H1 (cell line): ENCODE results near the gene LPP. TPM values are rescaled to one million over a fixed set of nuclear protein-coding genes. Genes with fewer than 3 reads are reported as not detected.

Experiments used
- CTCF ChIA-PET: fragments of 300-600 bp; sonication (Branson Sonifier 250); formaldehyde crosslinking; loops from one replicate; lab custom pipeline; 2021; ENCODE audit not compliant: partially characterized antibody; lab: Charles Lee
- POLR2A ChIA-PET: fragments of 300-600 bp; sonication (Branson Sonifier 250); formaldehyde crosslinking; loops from one replicate; lab custom pipeline; 2021; ENCODE audit warnings: inconsistent platforms; ENCODE audit not compliant: partially characterized antibody; lab: Charles Lee
- DNase-seq, 2 experiments: peaks; one replicate each; pipeline versions ENCODE4 v3.0.0 to v3.0.0-alpha.2; 2010 to 2022; ENCODE audit warnings: low spot score in 2 of 2, low read depth in 1 of 2, mixed read lengths in 1 of 2
- FAIRE-seq: peaks from 2 replicates; lab custom pipeline; 2011; peaks lifted over from hg19 to GRCh38; lab: Jason Lieb, UNC
- H2AFZ ChIP-seq: 2 replicates; pipeline ENCODE4 v1.8.1; 2012; ENCODE audit warnings: low read length, inconsistent platforms
- H2AK5ac ChIP-seq: 2 replicates; pipeline ENCODE4 v1.6.1; 2013; ENCODE audit warnings: low read depth, low read length
- H2BK120ac ChIP-seq: replicated peaks from 2 replicates; pipeline ENCODE3; 2013; ENCODE audit warnings: low read depth, low read length, inconsistent platforms
- H2BK12ac ChIP-seq: 2 replicates; pipeline ENCODE4 v1.6.1; 2013; ENCODE audit warnings: low read depth, low read length
- H2BK15ac ChIP-seq: 2 replicates; pipeline ENCODE4 v1.6.1; 2013; ENCODE audit warnings: low read length
- H2BK20ac ChIP-seq: 2 replicates; pipeline ENCODE4 v1.6.1; 2013; ENCODE audit warnings: low read length
- H2BK5ac ChIP-seq: 2 replicates; pipeline ENCODE4 v1.6.1; 2013; ENCODE audit warnings: low read depth, low read length
- H3K14ac ChIP-seq: 2 replicates; pipeline ENCODE4 v1.6.1; 2013; ENCODE audit warnings: inconsistent platforms; ENCODE audit not compliant: insufficient read length
- H3K18ac ChIP-seq: 2 replicates; pipeline ENCODE4 v1.6.1; 2013; ENCODE audit warnings: low read length; ENCODE audit errors: extremely low read depth
- H3K23ac ChIP-seq: 2 replicates; pipeline ENCODE4 v1.6.1; 2013; ENCODE audit warnings: inconsistent platforms; ENCODE audit not compliant: insufficient read length
- H3K23me2 ChIP-seq: 2 replicates; pipeline ENCODE4 v1.6.1; 2013; ENCODE audit warnings: low read depth, low read length
- H3K27ac ChIP-seq: 2 replicates; pipeline ENCODE4 v1.6.1; 2011; ENCODE audit warnings: low read depth, low read length, inconsistent platforms
- H3K27me3 ChIP-seq, 4 experiments: replicated peaks in 1 of 4; 1 replicate in 1 of 4; 2 replicates in 3 of 4; pipeline versions ENCODE4 v1.6.1 to v1.8.1; 2011 to 2013; ENCODE audit warnings: low read length in 3 of 4, mild to moderate bottlenecking in 3 of 4, inconsistent platforms in 2 of 4, mixed read lengths in 2 of 4, moderate library complexity in 1 of 4; ENCODE audit not compliant: control insufficient read depth in 3 of 4, insufficient read depth in 3 of 4; ENCODE audit errors: extremely low read depth in 1 of 4
- H3K36me3 ChIP-seq, 4 experiments: 2 replicates each; pipeline versions ENCODE4 v1.6.1 to v1.8.1; 2011 to 2013; ENCODE audit warnings: mild to moderate bottlenecking in 4 of 4, low read length in 3 of 4, moderate library complexity in 2 of 4, control low read depth in 1 of 4, inconsistent platforms in 1 of 4; ENCODE audit not compliant: insufficient read depth in 4 of 4, control insufficient read depth in 2 of 4
- H3K4ac ChIP-seq: replicated peaks from 2 replicates; pipeline ENCODE3; 2013; ENCODE audit warnings: low read length, low read depth, mixed read lengths, inconsistent platforms; ENCODE audit not compliant: insufficient read length
- H3K4me1 ChIP-seq, 4 experiments: replicated peaks in 1 of 4; 1 replicate in 1 of 4; 2 replicates in 3 of 4; pipeline versions ENCODE4 v1.6.1 to v1.8.1; 2011 to 2013; ENCODE audit warnings: low read length in 3 of 4, inconsistent platforms in 2 of 4, mixed read lengths in 1 of 4; ENCODE audit not compliant: insufficient read depth in 4 of 4, control insufficient read depth in 3 of 4
- H3K4me2 ChIP-seq, 2 experiments: 2 replicates each; pipeline versions ENCODE4 v1.6.1 to v1.8.1; 2011 to 2013; ENCODE audit warnings: low read depth in 2 of 2, low read length in 2 of 2, control low read depth in 1 of 2, inconsistent platforms in 1 of 2, mild to moderate bottlenecking in 1 of 2; ENCODE audit not compliant: insufficient read depth in 1 of 2
- H3K4me3 ChIP-seq, 4 experiments: fragments of 200-600, 300-600 bp in 1 of 4; sonication (generic), shearing (Covaris generic), sonication (Bioruptor Twin) in 1 of 4; 2 replicates each; pipeline versions ENCODE4 v1.5.1 to v1.8.1; 2011 to 2016; ENCODE audit warnings: low read length in 4 of 4, low read depth in 3 of 4, control low read depth in 2 of 4, inconsistent platforms in 2 of 4, mild to moderate bottlenecking in 2 of 4, mixed read lengths in 1 of 4, moderate library complexity in 1 of 4; ENCODE audit not compliant: insufficient read depth in 2 of 4; ENCODE audit errors: extremely low read depth in 1 of 4
- H3K56ac ChIP-seq: replicated peaks from 2 replicates; pipeline ENCODE3; 2013; ENCODE audit warnings: low read depth, mild to moderate bottlenecking, mixed read lengths, low read length, inconsistent platforms; ENCODE audit not compliant: insufficient read length
- H3K79me1 ChIP-seq: 2 replicates; pipeline ENCODE4 v1.6.1; 2013; ENCODE audit warnings: low read depth, low read length, control low read depth
- H3K79me2 ChIP-seq, 2 experiments: 2 replicates each; pipeline versions ENCODE4 v1.6.1 to v1.8.1; 2012 to 2013; ENCODE audit warnings: low read length in 2 of 2, mild to moderate bottlenecking in 2 of 2, inconsistent platforms in 1 of 2; ENCODE audit not compliant: insufficient read depth in 2 of 2, control insufficient read depth in 1 of 2
- H3K9ac ChIP-seq, 4 experiments: replicated peaks in 1 of 4; 1 replicate in 1 of 4; 2 replicates in 3 of 4; pipeline versions ENCODE4 v1.6.1 to v1.8.1; 2011 to 2013; ENCODE audit warnings: low read depth in 3 of 4, low read length in 3 of 4, control low read depth in 2 of 4, mild to moderate bottlenecking in 2 of 4, moderate library complexity in 2 of 4, inconsistent platforms in 1 of 4; ENCODE audit errors: extremely low read depth in 1 of 4
- H3K9me3 ChIP-seq, 2 experiments: 2 replicates each; pipeline versions ENCODE4 v1.6.1 to v1.8.1; 2012 to 2013; ENCODE audit warnings: mild to moderate bottlenecking in 2 of 2, moderate library complexity in 2 of 2, control low read depth in 1 of 2, inconsistent platforms in 1 of 2, low read depth in 1 of 2, low read length in 1 of 2, mixed read lengths in 1 of 2; ENCODE audit not compliant: insufficient read depth in 2 of 2
- H4K20me1 ChIP-seq, 2 experiments: replicated peaks in 1 of 2; 2 replicates each; pipeline versions ENCODE3 to v1.8.1; 2011 to 2013; ENCODE audit warnings: inconsistent platforms in 2 of 2, low read length in 2 of 2, mild to moderate bottlenecking in 1 of 2; ENCODE audit not compliant: insufficient read depth in 2 of 2, control insufficient read depth in 1 of 2
- H4K5ac ChIP-seq: 2 replicates; pipeline ENCODE4 v1.6.1; 2013; ENCODE audit warnings: low read length, low read depth, mixed read lengths, inconsistent platforms; ENCODE audit not compliant: insufficient read length
- H4K8ac ChIP-seq: 2 replicates; pipeline ENCODE4 v1.8.0; 2013; ENCODE audit warnings: mild to moderate bottlenecking, moderate library complexity, low read length, inconsistent platforms; ENCODE audit not compliant: insufficient read depth; ENCODE audit errors: extremely low read depth
- H4K91ac ChIP-seq: replicated peaks from 2 replicates; pipeline ENCODE3; 2013; ENCODE audit warnings: low read length, mixed read lengths, inconsistent platforms; ENCODE audit not compliant: insufficient read length
- RAD21 ChIP-seq, 2 experiments: IDR thresholded peaks in 1 of 2; conservative IDR thresholded peaks in 1 of 2; 2 replicates each; pipeline ENCODE4 v1.6.1; 2011; ENCODE audit warnings: low read depth in 2 of 2, low read length in 2 of 2, improper control_type of control experiment in 1 of 2, inconsistent platforms in 1 of 2, mild to moderate bottlenecking in 1 of 2, moderate library complexity in 1 of 2
- WGBS, 2 experiments: shearing (Covaris generic) in 1 of 2; methylation state at CpG; one replicate each; pipeline versions ENCODE4 v1.1.6 to v1.1.7; 2013 to 2015; ENCODE audit warnings: low lambda C conversion rate in 2 of 2, mixed read lengths in 2 of 2, inconsistent platforms in 1 of 2, low coverage in 1 of 2, missing lambda C conversion rate in 1 of 2; ENCODE audit not compliant: insufficient replicate concordance in 2 of 2, insufficient coverage in 1 of 2, insufficient read length in 1 of 2; ENCODE audit errors: extremely low coverage in 1 of 2, missing lambda C conversion rate in 1 of 2; 5-methylcytosine and 5-hydroxymethylcytosine counted together
- polyA plus RNA-seq, 7 experiments: library from polyadenylated mRNA; depleted of rRNA in 3 of 7; stranded (reverse) in 5 of 7; unstranded in 2 of 7; fragments of >200 nt in 5 of 7; fragments of 200-250 nt in 2 of 7; gene quantifications; 1 replicate in 5 of 7; 2 replicates in 1 of 7; 4 replicates in 1 of 7; pipeline versions ENCODE4 v1.2.1 to v1.2.3, GENCODE V29; 2011 to 2013; ENCODE audit warnings: missing spikeins in 2 of 7, mixed read lengths in 2 of 7
- total RNA-seq: library from RNA; stranded (reverse); fragmentation: NEBNext Ultra II Directional; extraction: Animal tissue kit (Norgen Biotek cat#: 25700); gene quantifications from 2 replicates; pipeline ENCODE4 v1.2.1, GENCODE V29; 2021

Gene LPP
- total and polyA plus RNA-seq, 2 of the 8 experiments (the other 6 are each of a cell fraction or from before 2014, with no cell fraction given): 10.0 to 53.3 TPM

DNA sequence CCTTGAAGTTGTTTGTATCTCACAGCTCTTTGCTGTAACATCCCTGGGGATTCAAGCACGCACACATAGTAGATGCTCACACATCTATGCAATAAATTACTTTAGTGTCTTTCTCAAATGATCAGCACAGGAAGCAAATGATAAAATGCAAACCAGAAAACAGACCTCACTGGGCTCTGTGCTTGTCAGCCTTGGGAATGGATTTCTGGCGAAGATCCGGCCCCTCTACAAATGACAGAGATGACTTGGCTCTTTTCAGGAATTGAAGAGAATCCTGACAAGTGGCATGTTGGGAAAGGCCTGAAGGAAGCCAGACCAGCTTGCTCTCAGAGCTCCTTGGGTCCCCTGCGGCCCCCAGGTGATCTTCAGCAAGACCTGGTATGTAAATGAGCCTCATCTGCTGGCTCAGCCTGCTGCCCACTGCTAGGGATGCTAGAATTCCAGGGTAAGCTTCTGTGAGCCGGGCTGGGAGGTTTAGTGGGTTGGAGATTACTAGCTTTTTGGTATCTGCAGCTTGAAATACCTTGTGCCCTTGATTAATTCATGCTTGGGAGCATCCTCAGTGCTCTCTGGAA is 54.1 kb downstream of the LPP start:
- no peak overlapping the region for H2BK120ac ChIP-seq
- H3K4me3 ChIP-seq: no peak overlapping the region
- POLR2A ChIA-PET: interaction anchor here (0.7 to 1.0 kb wide), 2 partner anchors 15 to 157 kb away, joined by 3 to 6 read pairs; no protein-coding TSS in a partner anchor
- no peak overlapping the region for H3K56ac ChIP-seq
- H3K14ac ChIP-seq: no peak overlapping the region
- H3K4me2 ChIP-seq: no peak overlapping the region
- H3K23me2 ChIP-seq: no peaks in the 10 kb centered on the region
- 65% methylated on average over 5 of the region's 5 CpGs; no CpG with 5 or more reads in 1 of the 2 experiments for WGBS, 2 experiments
- CTCF ChIA-PET: interaction anchor here (0.6 to 4.9 kb wide), 18 partner anchors 11 to 541 kb away, joined by 3 to 50 read pairs (median 4); no protein-coding TSS in a partner anchor
- H3K9ac ChIP-seq: no peak overlapping the region
- H2AFZ ChIP-seq: no peak overlapping the region
- no peaks in the 10 kb centered on the region; the same call in 1 of the 2 replicates for H3K79me1 ChIP-seq
- no peak overlapping the region for H3K4ac ChIP-seq
- peaks cover 0 to 23% of the 10 kb centered on the region in 2 experiments; a peak in 2 of 4 replicates for H3K79me2 ChIP-seq
- no peak overlapping the region for H2BK12ac ChIP-seq
- H2AK5ac ChIP-seq: no peak overlapping the region
- 0 out of 2 replicates have a peak overlapping the region, but pooled peaks have one; percentile 19 for H2BK15ac ChIP-seq
- H3K27ac ChIP-seq: no peak overlapping the region
- H3K4me1 ChIP-seq: peaks cover 0 to 15% (median 7%) of the 10 kb centered on the region in 4 experiments; a peak in 6 of 7 replicates
- no peak overlapping the region for H4K5ac ChIP-seq
- H3K36me3 ChIP-seq: no peaks in the 10 kb centered on the region; a peak in 1 of 8 replicates
- peak overlapping the region; percentile 3; the same call in 1 of the 2 replicates for H2BK20ac ChIP-seq
- H3K9me3 ChIP-seq: no peaks in the 10 kb centered on the region
- H2BK5ac ChIP-seq: no peak overlapping the region
- H3K18ac ChIP-seq: no peak overlapping the region
- H3K27me3 ChIP-seq: no peaks in the 10 kb centered on the region
- H4K20me1 ChIP-seq: no peaks in the 10 kb centered on the region
- FAIRE-seq (peak; percentile 58), DNase-seq (peak in 1 of 2 experiments; percentile 21)
- H4K8ac ChIP-seq: no peak overlapping the region
- H4K91ac ChIP-seq: no peak overlapping the region
- no peak overlapping the region for H3K23ac ChIP-seq
- peak; percentile 8 to 22; a peak in 1 of 4 replicates for TF ChIP-seq RAD21 (IDR thresholded peaks at IDR 0.05 in 1 of 2, conservative IDR thresholded peaks at IDR 0.05 in 1 of 2; ENCODE audit: low read depth in 2 of 2, low read length in 2 of 2)
